Loucy (cell line): ENCODE results near the gene ARHGAP15.

ENCODE experiments used
- H2AFZ ChIP-seq: fragments of 200-600 bp; sonication (generic); 2 replicates; pipeline ENCODE4 v1.6.0; 2016; ENCODE audit warnings: antibody characterized with exemption, mild to moderate bottlenecking, low read length, moderate library complexity
- H3F3A ChIP-seq: fragments of 200-600 bp; 2 replicates; pipeline ENCODE4 v1.6.0; 2016; ENCODE audit warnings: antibody characterized with exemption, low read depth, mild to moderate bottlenecking
- H3K27me3 ChIP-seq: fragments of 200-600 bp; sonication (generic); 2 replicates; pipeline ENCODE4 v1.6.1; 2014; ENCODE audit warnings: low read length, mild to moderate bottlenecking; ENCODE audit not compliant: insufficient read depth, poor library complexity, severe bottlenecking
- H3K36me3 ChIP-seq: fragments of 200-600 bp; sonication (generic); 2 replicates; pipeline ENCODE4 v1.6.1; 2016; ENCODE audit warnings: low read length; ENCODE audit not compliant: insufficient read depth
- H3K4me1 ChIP-seq: fragments of 200-600 bp; sonication (generic); 2 replicates; pipeline ENCODE4 v1.5.1; 2014; ENCODE audit warnings: low read length, mild to moderate bottlenecking; ENCODE audit not compliant: insufficient read depth, poor library complexity, severe bottlenecking
- H3K4me2 ChIP-seq: fragments of 200-600 bp; sonication (generic); 2 replicates; pipeline ENCODE4 v1.6.0; 2014; ENCODE audit warnings: antibody characterized with exemption, low read length, low read depth, mild to moderate bottlenecking; ENCODE audit not compliant: poor library complexity, severe bottlenecking
- H3K4me3 ChIP-seq: fragments of 200-600 bp; sonication (generic); 2 replicates; pipeline ENCODE4 v1.5.1; 2014; ENCODE audit warnings: low read length, mild to moderate bottlenecking, mixed read lengths; ENCODE audit not compliant: poor library complexity, severe bottlenecking
- H3K79me2 ChIP-seq: fragments of 200-600 bp; sonication (generic); 2 replicates; pipeline ENCODE4 v1.6.1; 2014; ENCODE audit warnings: low read length; ENCODE audit not compliant: insufficient read depth
- H3K9ac ChIP-seq: fragments of 200-600 bp; sonication (generic); 2 replicates; pipeline ENCODE4 v1.6.0; 2014; ENCODE audit warnings: mild to moderate bottlenecking, low read depth, low read length, moderate library complexity; ENCODE audit not compliant: poor library complexity, severe bottlenecking
- H3K9me2 ChIP-seq: fragments of 200-600 bp; sonication (generic); replicated peaks from 2 replicates; pipeline ENCODE4 v1.6.1; 2016; ENCODE audit warnings: low read depth, low read length, mixed read lengths
- H3K9me3 ChIP-seq: fragments of 200-600 bp; sonication (generic); 2 replicates; pipeline ENCODE4 v1.6.1; 2014; ENCODE audit warnings: mild to moderate bottlenecking, antibody characterized with exemption, low read length, low read depth; ENCODE audit not compliant: insufficient read depth
- H4K20me1 ChIP-seq: fragments of 200-600 bp; sonication (generic); 2 replicates; pipeline ENCODE4 v1.6.0; 2014; ENCODE audit warnings: antibody characterized with exemption, low read length, mild to moderate bottlenecking; ENCODE audit not compliant: insufficient read depth, poor library complexity, severe bottlenecking
- EZH2phosphoT487 ChIP-seq: fragments of 200-600 bp; IDR thresholded peaks from 2 replicates; pipeline ENCODE4 v1.6.1; 2018; ENCODE audit warnings: antibody characterized with exemption, mild to moderate bottlenecking, moderate library complexity, borderline replicate concordance
- TF ChIP-seq, protein P1 (sequence below): fragments of 200-600 bp; sonication (generic); conservative IDR thresholded peaks from 2 replicates; pipeline ENCODE4 v1.5.1; 2014; ENCODE audit warnings: mild to moderate bottlenecking, antibody characterized with exemption, low read length

ARHGAP15 gene

DNA sequence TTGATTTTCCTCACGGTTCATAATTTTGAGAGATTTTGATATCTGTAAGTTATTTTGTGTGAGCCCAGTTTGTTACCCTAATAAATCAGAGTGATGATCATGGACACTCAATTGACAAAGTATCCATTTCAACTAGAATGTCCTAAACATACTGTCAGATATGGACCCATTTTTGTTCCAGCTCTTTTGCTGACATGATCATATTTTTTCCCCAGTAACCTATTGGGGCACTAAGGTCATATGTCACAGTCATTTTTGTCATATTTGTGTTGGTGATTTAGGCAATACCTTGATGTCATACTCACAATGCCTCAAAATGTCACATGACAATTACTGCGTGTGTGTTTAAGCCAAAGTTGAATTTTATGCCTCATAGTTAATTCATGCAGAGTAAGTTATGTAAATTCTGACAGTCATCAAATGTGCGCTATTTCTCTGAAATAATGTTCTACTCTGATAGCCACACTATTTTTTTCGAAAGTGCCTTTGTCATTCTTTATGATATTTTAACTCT, 218.7 kb downstream of the ARHGAP15 start:
- H2AFZ ChIP-seq = no peak overlapping the region
- H3K4me2 ChIP-seq = no peak overlapping the region
- 0 out of 2 replicates have a peak, but pooled peaks cover 4% of the 10 kb centered on the region for H3K36me3 ChIP-seq
- H3K79me2 ChIP-seq = peaks cover 47% of the 10 kb centered on the region; the same call in 1 of the 2 replicates
- no peaks in the 10 kb centered on the region for H3K27me3 ChIP-seq
- H3K9me3 ChIP-seq = no peaks in the 10 kb centered on the region
- no peak overlapping the region for H3K4me3 ChIP-seq
- no peak for TF ChIP-seq EZH2phosphoT487
- TF ChIP-seq, protein P1, sequence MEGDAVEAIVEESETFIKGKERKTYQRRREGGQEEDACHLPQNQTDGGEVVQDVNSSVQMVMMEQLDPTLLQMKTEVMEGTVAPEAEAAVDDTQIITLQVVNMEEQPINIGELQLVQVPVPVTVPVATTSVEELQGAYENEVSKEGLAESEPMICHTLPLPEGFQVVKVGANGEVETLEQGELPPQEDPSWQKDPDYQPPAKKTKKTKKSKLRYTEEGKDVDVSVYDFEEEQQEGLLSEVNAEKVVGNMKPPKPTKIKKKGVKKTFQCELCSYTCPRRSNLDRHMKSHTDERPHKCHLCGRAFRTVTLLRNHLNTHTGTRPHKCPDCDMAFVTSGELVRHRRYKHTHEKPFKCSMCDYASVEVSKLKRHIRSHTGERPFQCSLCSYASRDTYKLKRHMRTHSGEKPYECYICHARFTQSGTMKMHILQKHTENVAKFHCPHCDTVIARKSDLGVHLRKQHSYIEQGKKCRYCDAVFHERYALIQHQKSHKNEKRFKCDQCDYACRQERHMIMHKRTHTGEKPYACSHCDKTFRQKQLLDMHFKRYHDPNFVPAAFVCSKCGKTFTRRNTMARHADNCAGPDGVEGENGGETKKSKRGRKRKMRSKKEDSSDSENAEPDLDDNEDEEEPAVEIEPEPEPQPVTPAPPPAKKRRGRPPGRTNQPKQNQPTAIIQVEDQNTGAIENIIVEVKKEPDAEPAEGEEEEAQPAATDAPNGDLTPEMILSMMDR = no peak
- H3K4me1 ChIP-seq = no peaks in the 10 kb centered on the region
- H3K9ac ChIP-seq = no peak overlapping the region
- no peaks in the 10 kb centered on the region for H3K9me2 ChIP-seq
- H4K20me1 ChIP-seq = peaks cover 20% of the 10 kb centered on the region
- no peaks in the 10 kb centered on the region for H3F3A ChIP-seq

DNA sequence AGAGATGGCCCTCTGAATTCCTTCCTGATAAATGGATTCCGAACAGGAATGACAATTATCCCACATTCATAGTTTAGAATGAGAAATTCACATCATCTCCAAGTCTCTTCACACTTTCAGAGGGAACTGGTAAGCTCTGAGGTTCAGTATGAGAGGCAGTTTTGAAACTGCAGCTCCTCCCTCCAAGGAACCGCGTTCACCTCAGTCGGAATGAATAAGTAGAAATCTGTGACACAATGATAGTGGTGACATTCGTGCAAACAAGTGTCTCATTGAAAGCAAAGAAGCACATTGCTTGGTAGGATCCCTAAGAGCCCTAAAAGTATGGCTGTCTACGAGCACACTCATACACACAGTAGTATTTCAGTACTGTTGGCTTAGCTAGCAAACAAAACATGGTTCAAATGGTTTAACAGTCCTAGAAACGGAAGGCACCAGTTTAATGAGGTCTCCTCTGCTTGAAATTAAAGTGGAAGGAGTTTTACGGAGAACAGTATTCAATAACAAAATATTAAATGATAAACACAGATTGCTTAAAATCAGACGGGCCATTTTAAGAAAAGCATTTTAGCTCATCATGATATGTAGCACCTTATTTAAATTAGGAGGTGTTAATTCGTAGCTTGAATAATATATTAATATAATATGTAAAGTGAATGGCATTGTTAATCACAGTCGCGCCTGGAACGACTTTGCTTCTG, 225.0 kb downstream of the ARHGAP15 start:
- Histone ChIP-seq H2AFZ (no peak overlapping the region), H3K79me2 (peaks cover 31% of the 10 kb centered on the region; the same call in 1 of the 2 replicates), H3K9me3 (no peaks in the 10 kb centered on the region), H4K20me1 (peaks cover 18% of the 10 kb centered on the region), H3K9ac (no peak overlapping the region), H3K9me2 (no peaks in the 10 kb centered on the region), H3K4me1 (no peaks in the 10 kb centered on the region), H3F3A (no peaks in the 10 kb centered on the region), H3K27me3 (no peaks in the 10 kb centered on the region), H3K36me3 (0 out of 2 replicates have a peak, but pooled peaks cover 1% of the 10 kb centered on the region), H3K4me2 (no peak overlapping the region), H3K4me3 (no peak overlapping the region)
- TF ChIP-seq, protein P1 = no peak
- no peak for TF ChIP-seq EZH2phosphoT487

DNA sequence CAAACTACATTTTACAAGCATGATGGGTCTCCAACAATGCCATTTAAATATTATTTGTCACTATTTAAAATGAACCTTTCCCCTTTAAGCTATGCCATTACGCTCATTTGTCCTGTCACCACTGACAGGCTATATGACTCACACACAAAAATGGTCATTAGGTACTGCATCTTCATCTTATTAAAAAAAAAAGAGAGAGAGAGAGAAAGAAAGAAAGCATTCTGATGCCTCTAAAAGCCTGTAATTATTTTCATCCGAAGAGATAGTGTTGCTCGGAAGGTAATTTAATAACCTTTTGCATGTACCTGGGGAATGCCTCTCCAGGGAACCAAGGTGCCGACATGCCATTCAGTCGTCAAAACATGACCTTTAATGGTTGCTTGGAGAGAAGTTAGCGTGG, 226.7 kb downstream of the ARHGAP15 start:
- H3K27me3 ChIP-seq = no peaks in the 10 kb centered on the region
- no peak overlapping the region for H2AFZ ChIP-seq
- 0 out of 2 replicates have a peak, but pooled peaks cover 4% of the 10 kb centered on the region for H3K36me3 ChIP-seq
- no peak for TF ChIP-seq EZH2phosphoT487
- TF ChIP-seq, protein P1 = no peak
- no peak overlapping the region for H3K4me3 ChIP-seq
- no peaks in the 10 kb centered on the region for H3K9me3 ChIP-seq
- no peaks in the 10 kb centered on the region for H3F3A ChIP-seq
- no peaks in the 10 kb centered on the region for H3K4me1 ChIP-seq
- H3K4me2 ChIP-seq = no peak overlapping the region
- H3K9ac ChIP-seq = no peak overlapping the region
- peaks cover 18% of the 10 kb centered on the region for H4K20me1 ChIP-seq
- H3K79me2 ChIP-seq = peaks cover 32% of the 10 kb centered on the region; the same call in 1 of the 2 replicates
- H3K9me2 ChIP-seq = no peaks in the 10 kb centered on the region
